Subcutaneous adipose tissue (tissue), 4 donors: ENCODE data around the gene MAPK4. TPM values are rescaled to one million over a fixed set of nuclear protein-coding genes. Genes with fewer than 3 reads are reported as not detected.

Experiments used
- total RNA-seq, 4 donors: library from RNA; depleted of rRNA; stranded (reverse); fragments of >200 nt; gene quantifications; one replicate each; pipeline ENCODE4 v1.1.0, GENCODE V29; 2016
- TF ChIP-seq, protein P1 (sequence below): fragments of 450-650 bp; IDR thresholded peaks from one replicate; pipeline ENCODE4 v1.5.1; 2016; ENCODE audit warnings: low read depth, mild to moderate bottlenecking, control low read depth, antibody characterized with exemption, moderate library complexity

The MAPK4 gene
- total RNA-seq, 4 donors from 2014 or later: 0.16 to 0.51 (median 0.22) TPM; not detected in 1

DNA sequence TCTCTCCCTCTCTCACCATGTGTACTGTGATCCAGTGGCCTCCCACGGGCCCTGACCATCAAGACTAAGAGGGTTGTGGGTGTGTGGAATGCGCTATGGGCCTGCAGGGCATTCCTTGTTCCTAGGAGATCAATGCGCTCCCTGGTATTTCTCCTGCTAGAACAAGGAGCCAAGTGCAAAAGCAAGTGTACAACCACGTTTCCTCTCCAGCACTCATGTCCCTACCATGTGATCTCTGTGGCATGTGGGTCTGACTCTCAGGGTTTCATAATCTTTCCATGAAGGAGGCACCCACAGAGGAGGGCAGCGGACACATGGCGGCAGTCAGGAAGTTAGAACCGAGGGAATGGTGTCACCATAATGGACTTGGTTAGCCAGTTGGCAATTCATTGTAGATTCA is 91.4 kb downstream of the MAPK4 start:
- TF ChIP-seq, protein P1, sequence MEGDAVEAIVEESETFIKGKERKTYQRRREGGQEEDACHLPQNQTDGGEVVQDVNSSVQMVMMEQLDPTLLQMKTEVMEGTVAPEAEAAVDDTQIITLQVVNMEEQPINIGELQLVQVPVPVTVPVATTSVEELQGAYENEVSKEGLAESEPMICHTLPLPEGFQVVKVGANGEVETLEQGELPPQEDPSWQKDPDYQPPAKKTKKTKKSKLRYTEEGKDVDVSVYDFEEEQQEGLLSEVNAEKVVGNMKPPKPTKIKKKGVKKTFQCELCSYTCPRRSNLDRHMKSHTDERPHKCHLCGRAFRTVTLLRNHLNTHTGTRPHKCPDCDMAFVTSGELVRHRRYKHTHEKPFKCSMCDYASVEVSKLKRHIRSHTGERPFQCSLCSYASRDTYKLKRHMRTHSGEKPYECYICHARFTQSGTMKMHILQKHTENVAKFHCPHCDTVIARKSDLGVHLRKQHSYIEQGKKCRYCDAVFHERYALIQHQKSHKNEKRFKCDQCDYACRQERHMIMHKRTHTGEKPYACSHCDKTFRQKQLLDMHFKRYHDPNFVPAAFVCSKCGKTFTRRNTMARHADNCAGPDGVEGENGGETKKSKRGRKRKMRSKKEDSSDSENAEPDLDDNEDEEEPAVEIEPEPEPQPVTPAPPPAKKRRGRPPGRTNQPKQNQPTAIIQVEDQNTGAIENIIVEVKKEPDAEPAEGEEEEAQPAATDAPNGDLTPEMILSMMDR: no peak

DNA sequence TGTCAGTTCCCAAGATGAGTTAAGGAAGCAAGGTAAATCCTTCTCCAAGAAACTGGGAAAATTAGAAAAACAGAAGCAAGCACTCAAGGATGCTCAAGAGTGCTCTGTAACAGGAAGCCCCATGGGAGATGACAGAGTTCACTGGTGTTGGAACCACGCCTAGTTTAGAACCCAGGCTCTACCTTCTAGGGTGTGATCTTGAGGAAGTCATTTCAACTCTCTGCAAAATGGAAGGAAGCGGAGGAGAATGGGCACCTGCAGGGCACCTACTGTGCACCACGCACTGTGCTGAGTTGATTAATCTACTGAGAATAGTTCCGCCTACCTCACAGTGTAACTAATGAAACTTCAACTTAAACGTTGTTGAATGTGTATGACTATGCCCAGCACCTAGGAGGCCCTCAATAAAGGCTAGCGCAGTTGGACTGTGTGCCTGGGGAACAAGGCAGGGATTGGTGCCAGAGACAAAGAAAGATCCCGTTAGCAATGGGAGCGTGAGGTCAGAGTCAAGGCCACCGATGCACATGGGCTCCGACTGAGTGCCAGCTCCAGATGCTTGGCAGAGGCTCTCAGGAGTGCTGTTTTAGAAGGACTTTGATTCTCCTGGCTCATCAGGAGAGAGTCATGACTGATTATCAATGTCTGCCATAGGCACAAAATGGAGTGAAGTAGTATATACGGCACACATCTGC is 93.7 kb downstream of the MAPK4 start:
- TF ChIP-seq, protein P1: no peak

DNA sequence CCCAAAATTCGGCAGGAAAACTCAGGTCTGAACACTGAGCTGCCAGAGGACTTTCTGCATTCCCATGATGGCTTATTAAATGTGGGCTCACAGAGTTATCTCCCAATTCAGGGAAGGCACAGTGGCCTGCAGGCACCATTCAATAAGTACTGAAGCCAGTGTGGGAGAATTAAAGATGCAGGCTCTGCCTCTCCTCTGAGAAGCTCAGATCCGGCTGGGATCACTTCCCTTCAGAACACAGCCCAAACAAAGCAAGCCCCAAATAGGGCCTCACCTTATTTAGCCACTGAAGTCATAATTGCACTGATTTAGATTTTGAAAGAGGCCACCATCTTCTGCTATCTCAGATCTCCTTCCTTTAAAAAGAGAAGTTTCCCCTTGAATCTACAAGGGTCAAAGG is 94.3 kb downstream of the MAPK4 start:
- TF ChIP-seq, protein P1: no peak

DNA sequence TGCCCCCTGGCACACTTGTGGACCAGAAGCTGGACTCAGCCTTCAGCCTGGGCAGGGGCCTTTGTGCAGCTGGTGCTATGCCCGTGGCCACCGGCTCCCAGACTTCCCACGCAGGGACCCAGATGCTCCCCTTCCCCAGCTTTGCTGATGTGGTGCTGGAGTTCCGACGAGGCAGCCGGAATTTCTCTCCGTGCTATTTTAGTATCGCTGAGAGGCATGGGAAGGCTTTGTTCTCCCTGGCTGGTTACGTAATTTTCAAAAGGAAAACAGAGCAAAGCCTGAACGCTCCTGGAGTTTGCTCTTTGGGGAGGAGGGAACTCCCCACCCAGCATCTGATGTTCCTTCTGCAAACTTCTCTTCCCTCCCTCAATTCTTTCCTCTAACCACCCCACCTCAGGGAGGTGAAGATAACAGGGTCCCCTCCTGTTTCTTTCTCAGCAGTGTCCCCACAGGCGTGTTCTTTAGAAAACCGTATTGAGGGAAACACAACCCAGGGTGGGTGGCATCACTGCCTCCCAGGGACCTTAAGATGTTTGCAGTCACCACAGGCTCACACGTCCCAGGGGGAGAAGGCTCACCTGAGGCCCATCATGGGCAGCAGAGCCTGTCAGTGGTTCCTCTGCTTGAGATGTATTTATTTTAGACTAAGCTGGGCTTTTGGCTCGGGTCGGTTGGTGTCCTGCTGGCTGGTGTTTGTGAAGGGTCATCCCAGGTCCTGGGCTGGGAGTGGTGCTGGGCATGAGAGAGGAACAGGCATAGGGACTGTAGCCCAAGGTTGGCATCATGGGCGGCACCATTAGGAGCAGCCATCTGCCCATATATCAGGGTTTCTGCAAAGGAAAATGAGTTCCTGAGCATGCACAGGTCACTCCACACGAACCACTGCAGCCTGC is 95.0 kb downstream of the MAPK4 start:
- TF ChIP-seq, protein P1: no peak

DNA sequence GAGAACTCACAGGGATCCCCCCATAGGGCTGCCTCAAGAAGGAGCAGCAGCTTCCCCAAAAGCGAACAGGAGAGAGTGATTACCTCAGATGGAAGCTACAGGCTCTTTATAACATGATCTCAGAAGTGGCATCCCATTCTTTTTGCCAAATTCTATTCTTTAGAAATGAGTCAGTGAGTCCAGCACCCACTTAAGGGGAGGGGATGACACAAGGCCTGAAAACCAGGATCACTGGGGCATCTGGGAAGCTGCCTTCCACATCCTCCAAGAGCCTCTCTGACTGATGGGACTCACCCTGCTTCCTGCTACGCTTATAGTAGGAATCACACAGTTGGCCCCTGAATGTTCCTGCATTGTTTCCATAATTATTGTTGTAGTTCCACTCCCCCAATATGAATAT is 96.5 kb downstream of the MAPK4 start:
- TF ChIP-seq, protein P1: no peak

DNA sequence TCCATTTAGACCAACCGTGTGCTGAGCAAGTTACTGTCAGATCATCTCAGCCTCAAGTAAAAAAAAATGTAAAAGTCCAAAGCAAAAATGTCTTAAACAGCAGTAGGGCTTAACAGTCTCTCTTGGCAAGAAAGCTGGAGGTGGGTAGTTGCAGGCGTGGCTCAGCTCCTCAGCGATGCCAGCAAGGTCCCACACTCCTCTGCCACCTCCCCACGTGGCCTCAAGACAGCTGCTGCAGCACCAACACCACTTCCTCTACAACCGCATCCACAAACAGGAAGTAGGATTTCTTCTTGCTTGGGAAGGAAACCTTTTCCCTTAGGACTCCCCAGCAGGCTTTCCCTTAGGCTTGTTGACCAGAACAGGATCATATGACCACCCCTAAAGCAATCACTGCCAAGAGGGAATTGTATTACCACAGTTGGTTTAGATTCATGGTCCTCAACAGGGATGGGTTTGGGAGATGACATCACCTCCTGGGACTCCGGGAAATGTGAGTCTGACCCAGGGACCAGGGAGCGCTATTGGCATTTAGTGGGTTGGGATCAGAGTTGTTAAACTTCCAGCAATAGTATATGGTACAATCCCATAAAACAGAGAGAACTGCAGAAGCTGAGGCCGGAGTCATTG is 97.1 kb downstream of the MAPK4 start:
- TF ChIP-seq, protein P1: no peak

DNA sequence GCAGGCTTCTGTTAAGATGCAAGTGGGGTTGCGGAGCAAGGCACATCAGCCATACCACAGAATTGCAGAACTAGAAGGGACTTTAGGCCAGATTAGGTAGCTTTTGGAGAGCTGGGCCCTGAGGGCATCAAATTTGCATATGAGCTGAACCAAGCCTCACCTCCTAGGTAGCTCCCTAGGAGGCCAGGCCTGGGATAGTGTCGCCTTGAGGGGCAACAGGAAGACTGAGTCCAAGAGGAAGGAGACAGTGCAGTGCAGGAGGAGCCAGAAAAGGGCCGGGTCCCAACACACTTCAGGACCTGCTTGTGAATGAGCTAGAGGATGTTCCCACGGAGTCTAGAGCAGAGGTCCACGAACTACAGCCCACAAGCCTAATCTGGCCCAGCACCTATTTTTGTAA is 98.7 kb downstream of the MAPK4 start:
- TF ChIP-seq, protein P1: no peak
